Kidney (tissue), 14 donors: ENCODE measurements around the gene MAP3K2. TPM values are rescaled to one million over a fixed set of nuclear protein-coding genes. Genes with fewer than 3 reads are reported as not detected.

ENCODE experiments used
- DNase-seq, 5 donors: peaks; one replicate each; pipeline ENCODE4 v3.0.0-alpha.2; 2013 to 2020
- FAIRE-seq: peaks from 2 replicates; lab custom pipeline; 2012; peaks lifted over from hg19 to GRCh38; lab: Jason Lieb, UNC
- H3K27ac ChIP-seq, 2 donors: one replicate each; pipeline ENCODE4 v1.7.0; 2013; ENCODE audit warnings: low read depth in 2 of 2, low read length in 2 of 2, inconsistent platforms in 1 of 2
- H3K27me3 ChIP-seq: one replicate; pipeline ENCODE4 v1.7.1; 2013; ENCODE audit warnings: low read length, inconsistent platforms; ENCODE audit not compliant: control insufficient read depth, insufficient read depth
- H3K36me3 ChIP-seq, 3 donors: one replicate each; pipeline versions ENCODE4 v1.7.0 to v1.7.1; 2013; ENCODE audit warnings: low read length in 3 of 3, control low read depth in 1 of 3, inconsistent platforms in 1 of 3; ENCODE audit not compliant: insufficient read depth in 3 of 3, control insufficient read depth in 2 of 3
- H3K4me1 ChIP-seq, 3 donors: one replicate each; pipeline versions ENCODE4 v1.7.0 to v1.7.1; 2013; ENCODE audit warnings: low read length in 3 of 3, inconsistent platforms in 1 of 3, low read depth in 1 of 3; ENCODE audit not compliant: control insufficient read depth in 2 of 3, insufficient read depth in 2 of 3
- H3K4me3 ChIP-seq, 3 donors: one replicate each; pipeline versions ENCODE4 v1.7.0 to v1.8.1; 2013; ENCODE audit warnings: low read length in 3 of 3, control low read depth in 1 of 3, inconsistent platforms in 1 of 3
- H3K9ac ChIP-seq, 3 donors: one replicate each; pipeline versions ENCODE4 v1.7.0 to v1.7.1; 2013; ENCODE audit warnings: low read length in 3 of 3, control low read depth in 1 of 3, inconsistent platforms in 1 of 3
- H3K9me3 ChIP-seq, 3 donors: one replicate each; pipeline versions ENCODE4 v1.7.0 to v1.7.1; 2013; ENCODE audit warnings: low read length in 3 of 3, control low read depth in 1 of 3, inconsistent platforms in 1 of 3; ENCODE audit not compliant: control insufficient read depth in 2 of 3, insufficient read depth in 1 of 3
- intact Hi-C: fragments of 100-400 bp; cut with DNase I; formaldehyde crosslinking; loops from one replicate; pipeline ENCODE4 v1.11.1; 2022
- polyA plus RNA-seq: library from polyadenylated mRNA; stranded (reverse); fragments of 350-450 nt; fragmentation: Illumina TruSeq; extraction: RNeasy Lipid Tissue Mini Kit (QIAGEN cat#74804); gene quantifications from one replicate; pipeline ENCODE4 v1.2.3, GENCODE V29; 2014; ENCODE audit warnings: low read depth, low replicate concordance; ENCODE audit not compliant: insufficient read depth
- total RNA-seq: library from RNA; stranded (reverse); fragmentation: NEBNext Ultra II Directional; extraction: Animal tissue kit (Norgen Biotek cat#: 25700); gene quantifications from one replicate; pipeline ENCODE4 v1.2.1, GENCODE V29; 2021
- TF ChIP-seq, protein P1 (sequence below): IDR thresholded peaks from 3 replicates; pipeline ENCODE4 v1.5.1; 2012; ENCODE audit warnings: mild to moderate bottlenecking, moderate library complexity, borderline replicate concordance; ENCODE audit not compliant: insufficient read depth; ENCODE audit errors: extremely low read depth
- donor health status: control.
- donor health status: control.
- donor health status: control.
- donor health status: control.
- donor health status: control.
- donor health status: DM: yes; HTN: yes; CAD: no.
- donor health status: Normal renal cell carcinoma (clear cell type).

MAP3K2 gene
- total and polyA plus RNA-seq, 2 donors from 2014 or later = 4.9 to 65.3 TPM

DNA sequence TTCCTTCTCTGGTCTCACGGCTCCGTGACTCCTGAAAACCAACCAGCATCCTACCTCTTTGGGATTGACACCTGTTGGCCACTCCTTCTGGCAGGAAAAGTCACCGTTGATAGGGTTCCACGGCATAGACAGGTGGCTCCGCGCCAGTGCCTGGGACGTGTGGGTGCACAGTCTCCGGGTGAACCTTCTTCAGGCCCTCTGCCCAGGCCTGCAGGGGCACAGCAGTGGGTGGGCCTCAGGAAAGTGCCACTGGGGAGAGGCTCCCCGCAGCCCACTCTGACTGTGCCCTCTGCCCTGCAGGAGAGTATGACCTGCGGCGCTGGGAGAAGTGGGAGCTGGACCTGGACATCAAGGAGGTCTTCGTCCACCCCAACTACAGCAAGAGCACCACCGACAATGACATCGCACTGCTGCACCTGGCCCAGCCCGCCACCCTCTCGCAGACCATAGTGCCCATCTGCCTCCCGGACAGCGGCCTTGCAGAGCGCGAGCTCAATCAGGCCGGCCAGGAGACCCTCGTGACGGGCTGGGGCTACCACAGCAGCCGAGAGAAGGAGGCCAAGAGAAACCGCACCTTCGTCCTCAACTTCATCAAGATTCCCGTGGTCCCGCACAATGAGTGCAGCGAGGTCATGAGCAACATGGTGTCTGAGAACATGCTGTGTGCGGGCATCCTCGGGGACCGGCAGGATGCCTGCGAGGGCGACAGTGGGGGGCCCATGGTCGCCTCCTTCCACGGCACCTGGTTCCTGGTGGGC is 40.5 kb upstream of the MAP3K2 start:
- H3K27me3 ChIP-seq = no peaks in the 10 kb centered on the region
- H3K27ac ChIP-seq = no peak overlapping the region
- FAIRE-seq (no peak), DNase-seq (no peak)
- H3K9me3 ChIP-seq = no peaks in the 10 kb centered on the region
- TF ChIP-seq, protein P1, sequence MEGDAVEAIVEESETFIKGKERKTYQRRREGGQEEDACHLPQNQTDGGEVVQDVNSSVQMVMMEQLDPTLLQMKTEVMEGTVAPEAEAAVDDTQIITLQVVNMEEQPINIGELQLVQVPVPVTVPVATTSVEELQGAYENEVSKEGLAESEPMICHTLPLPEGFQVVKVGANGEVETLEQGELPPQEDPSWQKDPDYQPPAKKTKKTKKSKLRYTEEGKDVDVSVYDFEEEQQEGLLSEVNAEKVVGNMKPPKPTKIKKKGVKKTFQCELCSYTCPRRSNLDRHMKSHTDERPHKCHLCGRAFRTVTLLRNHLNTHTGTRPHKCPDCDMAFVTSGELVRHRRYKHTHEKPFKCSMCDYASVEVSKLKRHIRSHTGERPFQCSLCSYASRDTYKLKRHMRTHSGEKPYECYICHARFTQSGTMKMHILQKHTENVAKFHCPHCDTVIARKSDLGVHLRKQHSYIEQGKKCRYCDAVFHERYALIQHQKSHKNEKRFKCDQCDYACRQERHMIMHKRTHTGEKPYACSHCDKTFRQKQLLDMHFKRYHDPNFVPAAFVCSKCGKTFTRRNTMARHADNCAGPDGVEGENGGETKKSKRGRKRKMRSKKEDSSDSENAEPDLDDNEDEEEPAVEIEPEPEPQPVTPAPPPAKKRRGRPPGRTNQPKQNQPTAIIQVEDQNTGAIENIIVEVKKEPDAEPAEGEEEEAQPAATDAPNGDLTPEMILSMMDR = no peak
- H3K4me3 ChIP-seq = no peak overlapping the region
- no peak overlapping the region for H3K9ac ChIP-seq
- intact Hi-C loops = no loop called here
- H3K36me3 ChIP-seq = no peaks in the 10 kb centered on the region
- peaks cover 0 to 3% (median 0%) of the 10 kb centered on the region in 3 donors for H3K4me1 ChIP-seq

DNA sequence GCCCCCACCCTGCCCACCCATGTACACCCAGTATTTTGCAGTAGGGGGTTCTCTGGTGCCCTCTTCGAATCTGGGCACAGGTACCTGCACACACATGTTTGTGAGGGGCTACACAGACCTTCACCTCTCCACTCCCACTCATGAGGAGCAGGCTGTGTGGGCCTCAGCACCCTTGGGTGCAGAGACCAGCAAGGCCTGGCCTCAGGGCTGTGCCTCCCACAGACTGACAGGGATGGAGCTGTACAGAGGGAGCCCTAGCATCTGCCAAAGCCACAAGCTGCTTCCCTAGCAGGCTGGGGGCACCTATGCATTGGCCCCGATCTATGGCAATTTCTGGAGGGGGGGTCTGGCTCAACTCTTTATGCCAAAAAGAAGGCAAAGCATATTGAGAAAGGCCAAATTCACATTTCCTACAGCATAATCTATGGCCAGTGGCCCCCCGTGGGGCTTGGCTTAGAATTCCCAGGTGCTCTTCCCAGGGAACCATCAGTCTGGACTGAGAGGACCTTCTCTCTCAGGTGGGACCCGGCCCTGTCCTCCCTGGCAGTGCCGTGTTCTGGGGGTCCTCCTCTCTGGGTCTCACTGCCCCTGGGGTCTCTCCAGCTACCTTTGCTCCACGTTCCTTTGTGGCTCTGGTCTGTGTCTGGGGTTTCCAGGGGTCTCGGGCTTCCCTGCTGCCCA is 39.7 kb upstream of the MAP3K2 start:
- Histone ChIP-seq H3K9me3 (no peaks in the 10 kb centered on the region), H3K27me3 (no peaks in the 10 kb centered on the region), H3K4me1 (peaks cover 0 to 3% (median 0%) of the 10 kb centered on the region in 3 donors), H3K27ac (no peak overlapping the region), H3K36me3 (no peaks in the 10 kb centered on the region), H3K9ac (no peak overlapping the region), H3K4me3 (no peak overlapping the region)
- no peak for DNase-seq
- TF ChIP-seq, protein P1 = no peak
- FAIRE-seq = no peak
- intact Hi-C loops = no loop called here

DNA sequence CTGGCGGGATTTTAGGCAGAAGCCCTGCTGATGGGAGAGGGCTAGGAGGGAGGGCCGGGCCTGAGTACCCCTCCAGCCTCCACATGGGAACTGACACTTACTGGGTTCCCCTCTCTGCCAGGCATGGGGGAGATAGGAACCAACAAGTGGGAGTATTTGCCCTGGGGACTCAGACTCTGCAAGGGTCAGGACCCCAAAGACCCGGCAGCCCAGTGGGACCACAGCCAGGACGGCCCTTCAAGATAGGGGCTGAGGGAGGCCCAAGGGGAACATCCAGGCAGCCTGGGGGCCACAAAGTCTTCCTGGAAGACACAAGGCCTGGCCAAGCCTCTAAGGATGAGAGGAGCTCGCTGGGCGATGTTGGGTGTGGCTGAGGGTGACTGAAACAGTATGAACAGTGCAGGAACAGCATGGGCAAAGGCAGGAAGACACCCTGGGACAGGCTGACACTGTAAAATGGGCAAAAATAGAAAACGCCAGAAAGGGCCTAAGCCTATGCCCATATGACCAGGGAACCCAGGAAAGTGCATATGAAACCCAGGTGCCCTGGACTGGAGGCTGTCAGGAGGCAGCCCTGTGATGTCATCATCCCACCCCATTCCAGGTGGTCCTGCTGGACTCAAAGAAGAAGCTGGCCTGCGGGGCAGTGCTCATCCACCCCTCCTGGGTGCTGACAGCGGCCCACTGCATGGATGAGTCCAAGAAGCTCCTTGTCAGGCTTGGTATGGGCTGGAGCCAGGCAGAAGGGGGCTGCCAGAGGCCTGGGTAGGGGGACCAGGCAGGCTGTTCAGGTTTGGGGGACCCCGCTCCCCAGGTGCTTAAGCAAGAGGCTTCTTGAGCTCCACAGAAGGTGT is 39.0 kb upstream of the MAP3K2 start:
- no peak overlapping the region for H3K4me3 ChIP-seq
- FAIRE-seq = no peak
- no peaks in the 10 kb centered on the region for H3K9me3 ChIP-seq
- peaks cover 0 to 5% (median 0%) of the 10 kb centered on the region in 3 donors for H3K4me1 ChIP-seq
- TF ChIP-seq, protein P1 = no peak
- no peak overlapping the region for H3K9ac ChIP-seq
- no peak overlapping the region for H3K27ac ChIP-seq
- DNase-seq = no peak
- intact Hi-C loops = no loop called here
- no peaks in the 10 kb centered on the region for H3K36me3 ChIP-seq
- no peaks in the 10 kb centered on the region for H3K27me3 ChIP-seq
